ENCODE results near the gene C19orf25. TPM values are rescaled to one million over a fixed set of nuclear protein-coding genes. Genes with fewer than 3 reads are reported as not detected.

C19orf25 gene
- total and polyA plus RNA-seq, 2 donors (not counting 1 experiment from before 2014, with no cell fraction given), result 34.2 to 68.3 TPM

- H3K4me2 ChIP-seq (replicated peaks; ENCODE audit: low read depth, low read length, poor library complexity, severe bottlenecking), result no peak overlapping the region
- CTCF ChIA-PET, result no interaction called here
- no peak overlapping the region for H3K27ac ChIP-seq (ENCODE audit: low read length in 2 of 2)
- no peak overlapping the region for H2AFZ ChIP-seq (ENCODE audit: insufficient read depth, low read depth, low read length, poor library complexity, severe bottlenecking)
- no peaks in the 10 kb centered on the region for H4K20me1 ChIP-seq (ENCODE audit: control insufficient read depth, insufficient read depth, low read length, poor library complexity, severe bottlenecking)
- Mint-ChIP-seq H3K27me3 (peaks cover 36% of the 10 kb centered on the region), H3K4me3 (no peak overlapping the region), H3K9me3 (ENCODE audit: insufficient read depth) (no peaks in the 10 kb centered on the region), H3K27ac (peak overlapping the region; percentile 42), H3K4me1 (peaks cover 7% of the 10 kb centered on the region)
- H3K4me3 ChIP-seq (ENCODE audit: control extremely low read depth in 1 of 5, extremely low read depth in 1 of 5, insufficient read depth in 1 of 5, low read depth in 2 of 5, low read length in 4 of 5), result no peak overlapping the region
- no peak overlapping the region for H3K9ac ChIP-seq (ENCODE audit: low read length)
- intact Hi-C loops (cut with micrococcal nuclease), result no loop called here
- H3K27me3 ChIP-seq (replicated peaks in 1 of 4; ENCODE audit: control extremely low read depth in 1 of 4, control insufficient read depth in 3 of 4, insufficient read depth in 4 of 4, low read length in 3 of 4), result peaks cover 0 to 36% (median 16%) of the 10 kb centered on the region in 4 experiments
- ATAC-seq (ENCODE audit: low read depth) (no peak), DNase-seq (no peak)
- H3K79me2 ChIP-seq (ENCODE audit: control insufficient read depth, insufficient read depth, low read length), result no peaks in the 10 kb centered on the region
- peaks cover 0 to 7% (median 0%) of the 10 kb centered on the region in 3 donors for H3K9me3 ChIP-seq (ENCODE audit: control extremely low read depth in 1 of 3, control insufficient read depth in 2 of 3, insufficient read depth in 1 of 3, low read length in 2 of 3)
- POLR2A ChIA-PET, result no interaction called here
- WGBS (ENCODE audit: insufficient coverage), result 80% methylated on average over 16 of the region's 17 CpGs
- H3K36me3 ChIP-seq (replicated peaks in 1 of 2; ENCODE audit: control extremely low read depth in 1 of 2, control insufficient read depth in 1 of 2, extremely low read depth in 1 of 2, insufficient read depth in 2 of 2, low read length in 1 of 2), result no peaks in the 10 kb centered on the region
- TF ChIP-seq EZH2 (IDR thresholded peaks at IDR 0.05; ENCODE audit: borderline replicate concordance, insufficient read depth, low read depth, low read length, poor library complexity, severe bottlenecking) (no peak), CTCF (IDR thresholded peaks at IDR 0.05) (no peak)
- H3K4me1 ChIP-seq (ENCODE audit: control insufficient read depth in 2 of 2, insufficient read depth in 2 of 2, low read length in 2 of 2), result peaks cover 3 to 8% of the 10 kb centered on the region in 2 donors
Measured at GRCh38 chr19:1524972-1525325, 45.9 kb upstream of the C19orf25 start.

- Mint-ChIP-seq H3K27me3 (peaks cover 35% of the 10 kb centered on the region), H3K27ac (peak overlapping the region; percentile 42), H3K9me3 (ENCODE audit: insufficient read depth) (no peaks in the 10 kb centered on the region), H3K4me1 (peaks cover 7% of the 10 kb centered on the region), H3K4me3 (peak overlapping the region; percentile 67)
- Histone ChIP-seq H4K20me1 (ENCODE audit: control insufficient read depth, insufficient read depth, low read length, poor library complexity, severe bottlenecking) (no peaks in the 10 kb centered on the region), H3K9me3 (ENCODE audit: control extremely low read depth in 1 of 3, control insufficient read depth in 2 of 3, insufficient read depth in 1 of 3, low read length in 2 of 3) (peaks cover 0 to 7% (median 0%) of the 10 kb centered on the region in 3 donors), H3K4me1 (ENCODE audit: control insufficient read depth in 2 of 2, insufficient read depth in 2 of 2, low read length in 2 of 2) (peaks cover 3 to 8% of the 10 kb centered on the region in 2 donors), H3K36me3 (replicated peaks in 1 of 2; ENCODE audit: control extremely low read depth in 1 of 2, control insufficient read depth in 1 of 2, extremely low read depth in 1 of 2, insufficient read depth in 2 of 2, low read length in 1 of 2) (no peaks in the 10 kb centered on the region), H3K9ac (ENCODE audit: low read length) (no peak overlapping the region), H2AFZ (ENCODE audit: insufficient read depth, low read depth, low read length, poor library complexity, severe bottlenecking) (no peak overlapping the region), H3K4me3 (ENCODE audit: control extremely low read depth in 1 of 5, extremely low read depth in 1 of 5, insufficient read depth in 1 of 5, low read depth in 2 of 5, low read length in 4 of 5) (no peak overlapping the region), H3K4me2 (replicated peaks; ENCODE audit: low read depth, low read length, poor library complexity, severe bottlenecking) (peak overlapping the region; percentile 32), H3K79me2 (ENCODE audit: control insufficient read depth, insufficient read depth, low read length) (no peaks in the 10 kb centered on the region), H3K27ac (ENCODE audit: low read length in 2 of 2) (no peak overlapping the region), H3K27me3 (replicated peaks in 1 of 4; ENCODE audit: control extremely low read depth in 1 of 4, control insufficient read depth in 3 of 4, insufficient read depth in 4 of 4, low read length in 3 of 4) (peaks cover 0 to 36% (median 16%) of the 10 kb centered on the region in 4 experiments)
- DNase-seq, result no peak
- CTCF ChIA-PET, result no interaction called here
- intact Hi-C loops (cut with micrococcal nuclease), result no loop called here
- TF ChIP-seq EZH2 (IDR thresholded peaks at IDR 0.05; ENCODE audit: borderline replicate concordance, insufficient read depth, low read depth, low read length, poor library complexity, severe bottlenecking), result no peak
- no peak for TF ChIP-seq CTCF (IDR thresholded peaks at IDR 0.05)
- POLR2A ChIA-PET, result no interaction called here
- ATAC-seq (ENCODE audit: low read depth), result no peak
- WGBS (ENCODE audit: insufficient coverage), result 24% methylated on average over 49 of the region's 49 CpGs
Measured at GRCh38 chr19:1524287-1524971, 45.4 kb upstream of the C19orf25 start.

All from B cell (primary cell).